Large intestine (tissue), 3 donors: Measurements from ENCODE around the gene NOP53. TPM values are rescaled to one million over a fixed set of nuclear protein-coding genes. Genes with fewer than 3 reads are reported as not detected.
A peak's percentile ranks its signal among the peaks of the same experiment; 100 is the strongest.
"Not testable (repeated sequence)": the region's sequence is repeated elsewhere in the genome, so short reads cannot be mapped to it uniquely, and the experiment has no call there.

Experiments
- DNase-seq, 2 donors: peaks; one replicate each; pipeline versions ENCODE4 v3.0.0 to v3.0.0-alpha.2; 2013
- H3K27ac ChIP-seq: one replicate; pipeline ENCODE4 v1.5.1; 2013; ENCODE audit warnings: low read length
- H3K27me3 ChIP-seq: 2 replicates; pipeline ENCODE4 v1.6.1; 2013; ENCODE audit warnings: low read length; ENCODE audit not compliant: control insufficient read depth, insufficient read depth
- H3K36me3 ChIP-seq: 2 replicates; pipeline ENCODE4 v1.6.1; 2013; ENCODE audit warnings: low read length; ENCODE audit not compliant: control insufficient read depth, insufficient read depth
- H3K4me1 ChIP-seq: one replicate; pipeline ENCODE4 v1.6.1; 2013; ENCODE audit warnings: low read length; ENCODE audit not compliant: control insufficient read depth, insufficient read depth
- H3K4me3 ChIP-seq: one replicate; pipeline ENCODE4 v1.5.1; 2013; ENCODE audit warnings: low read length
- H3K9me3 ChIP-seq: one replicate; pipeline ENCODE4 v1.6.1; 2013; ENCODE audit warnings: mild to moderate bottlenecking, low read depth, low read length, moderate library complexity; ENCODE audit not compliant: control insufficient read depth
- WGBS: methylation state at CpG from one replicate; pipeline ENCODE4 v1.1.5; 2013; ENCODE audit warnings: low lambda C conversion rate; ENCODE audit not compliant: insufficient coverage; 5-methylcytosine and 5-hydroxymethylcytosine counted together
- polyA plus RNA-seq: library from polyadenylated mRNA; unstranded; fragments of 120-200 nt; gene quantifications from one replicate; pipeline ENCODE4 v1.2.1, GENCODE V29; 2013

The NOP53 gene
- polyA plus RNA-seq, 1 donor, result 545 TPM

- H3K4me3 ChIP-seq, result peak overlapping the region; percentile 100
- not testable (repeated sequence) for DNase-seq, H3K9me3 ChIP-seq, H3K27me3 ChIP-seq
- H3K4me1 ChIP-seq, result peaks cover 22% of the 10 kb centered on the region
- WGBS, result no CpG with 5 or more reads among the region's 23 CpGs
- H3K27ac ChIP-seq, result peak overlapping the region; percentile 78
- peaks cover 21% of the 10 kb centered on the region for H3K36me3 ChIP-seq
Observed at GRCh38 chr19:47777245-47778048, 32.1 kb downstream of the NOP53 start.

DNA sequence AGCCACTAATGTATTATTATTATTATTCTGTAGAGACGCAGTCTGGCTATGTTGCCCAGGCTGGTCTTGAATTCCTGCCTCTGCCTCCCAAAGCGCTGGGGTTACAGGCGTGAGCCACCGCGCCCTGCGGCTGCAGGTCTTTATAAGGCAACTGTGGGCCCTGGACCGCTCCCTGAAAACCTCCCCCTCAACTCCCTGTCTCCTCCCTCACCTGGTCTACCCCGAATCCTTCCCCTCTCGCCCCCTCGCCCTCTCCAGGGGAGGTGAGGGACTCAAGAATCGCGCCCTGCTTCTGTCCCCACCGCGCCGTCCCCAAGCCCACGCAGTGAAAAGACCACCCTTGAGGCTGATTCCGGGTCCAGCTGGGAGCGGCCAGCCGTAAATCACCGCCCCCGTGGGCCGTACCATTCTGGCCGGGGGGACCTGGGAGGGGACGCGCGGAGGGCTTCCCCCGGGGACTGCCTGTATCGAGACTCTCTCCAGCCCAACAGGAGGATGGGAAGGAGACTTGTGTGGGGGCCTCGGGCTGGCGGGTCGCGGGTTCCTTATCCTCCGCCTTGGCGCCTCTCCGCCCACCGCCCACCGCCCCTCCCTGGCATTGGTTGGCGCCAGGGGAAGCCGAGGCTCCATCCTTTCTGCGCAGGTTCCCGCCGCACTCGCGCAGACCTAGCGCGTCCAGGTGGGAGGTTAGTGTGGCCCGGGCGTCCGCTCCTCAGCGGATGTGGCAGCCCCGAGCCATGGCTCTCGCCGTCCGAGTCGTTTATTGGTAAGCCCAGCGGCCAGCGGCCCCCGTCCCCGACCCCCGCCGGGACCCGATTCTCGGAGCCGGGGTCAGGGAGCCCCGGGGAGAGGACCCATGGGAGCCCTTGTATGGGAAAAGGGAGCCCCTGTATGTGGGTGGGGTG is 33.0 kb downstream of the NOP53 start, which contains the start of gene SELENOW:
SELENOW (plus strand) TSS at position 655 of the 905 bp plus-strand sequence; CDS start at position 738, 83 bp downstream.
- H3K4me3 ChIP-seq, result peak within 1 kb of the TSS; percentile 100
- H3K36me3 ChIP-seq, result peaks cover 23% of the 10 kb centered on the region
- peaks cover 22% of the 10 kb centered on the region for H3K4me1 ChIP-seq
- WGBS, result no CpG with 5 or more reads among the region's 65 CpGs
- no peaks in the 10 kb centered on the region for H3K9me3 ChIP-seq
- H3K27me3 ChIP-seq, result no peaks in the 10 kb centered on the region
- peak; percentile 55 to 93 for DNase-seq
- peak within 1 kb of the TSS; percentile 78 for H3K27ac ChIP-seq

- Histone ChIP-seq H3K27me3 (no peaks in the 10 kb centered on the region), H3K4me3 (peak overlapping the region; percentile 100), H3K36me3 (peaks cover 26% of the 10 kb centered on the region), H3K27ac (peak overlapping the region; percentile 78), H3K9me3 (no peaks in the 10 kb centered on the region), H3K4me1 (peaks cover 22% of the 10 kb centered on the region)
- DNase-seq, result peak in 1 of 2 donors; percentile 50
- no CpG with 5 or more reads among the region's 20 CpGs for WGBS
Observed at GRCh38 chr19:47778954-47779351, 33.6 kb downstream of the NOP53 start.

GRCh38 chr19:47779524-47780214 is 34.3 kb downstream of the NOP53 start:
- no CpG with 5 or more reads among the region's 24 CpGs for WGBS

DNA sequence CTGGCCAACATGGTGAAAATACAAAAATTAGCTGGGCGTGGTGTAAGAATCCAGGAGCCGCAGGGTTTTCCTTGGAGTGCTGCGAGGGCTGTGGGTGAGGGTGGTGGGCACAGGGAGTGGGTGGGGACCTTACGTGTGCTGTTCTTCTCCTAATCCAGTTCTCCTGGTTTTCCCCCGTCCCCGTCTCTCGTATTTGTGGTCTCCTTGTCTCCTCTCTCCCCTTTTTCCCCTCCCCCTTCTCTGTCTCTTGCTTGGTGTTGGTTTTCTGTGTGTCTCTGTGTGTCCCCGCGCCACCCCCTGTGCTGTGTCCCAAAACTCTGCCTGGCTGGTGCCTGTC is 34.8 kb downstream of the NOP53 start:
- 90% methylated on average over 2 of the region's 9 CpGs for WGBS
- H3K27me3 ChIP-seq, result no peaks in the 10 kb centered on the region
- H3K9me3 ChIP-seq, result no peaks in the 10 kb centered on the region

More at GRCh38 chr19:47779524-47780214, 34.3 kb downstream of the NOP53 start:
- Histone ChIP-seq H3K36me3 (peaks cover 33% of the 10 kb centered on the region), H3K4me1 (peaks cover 22% of the 10 kb centered on the region), H3K27ac (peak overlapping the region; percentile 78), H3K9me3 (no peaks in the 10 kb centered on the region), H3K27me3 (no peaks in the 10 kb centered on the region), H3K4me3 (peak overlapping the region; percentile 100)
- DNase-seq, result no peak

DNA sequence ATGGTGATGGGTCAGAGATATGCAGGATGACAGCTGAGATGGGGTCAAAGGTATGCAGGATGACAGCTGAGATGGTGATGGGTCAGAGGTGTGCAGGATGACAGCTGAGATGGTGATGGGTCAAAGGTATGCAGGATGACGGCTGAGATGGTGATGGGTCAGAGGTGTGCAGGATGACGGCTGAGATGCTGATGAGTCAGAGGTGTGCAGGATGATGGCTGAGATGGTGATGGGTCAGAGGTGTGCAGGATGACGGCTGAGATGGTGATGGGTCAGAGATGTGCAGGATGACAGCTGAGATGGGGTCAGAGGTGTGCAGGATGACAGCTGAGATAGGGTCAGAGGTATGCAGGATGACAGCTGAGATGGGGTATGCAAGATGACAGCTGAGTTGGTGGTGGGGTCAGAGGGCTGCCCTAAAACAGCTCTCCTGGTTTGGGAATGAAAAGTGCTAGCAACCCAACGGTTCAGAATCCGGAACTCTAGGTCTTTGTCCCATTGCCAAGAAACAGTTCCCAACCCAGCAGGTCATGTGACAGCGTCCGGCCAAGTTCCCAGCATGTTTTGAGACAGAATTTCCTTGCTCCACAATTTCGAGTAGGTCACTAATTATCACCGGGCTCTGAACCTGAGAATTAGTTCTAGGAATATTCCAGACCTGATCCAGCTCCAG is 36.4 kb downstream of the NOP53 start:
- WGBS, result no CpG with 5 or more reads among the region's 9 CpGs
- H3K27ac ChIP-seq, result no peak overlapping the region
- no peak for DNase-seq

More for the DNA sequence above, 34.8 kb downstream of the NOP53 start:
- H3K27ac ChIP-seq, result peak overlapping the region; percentile 78
- DNase-seq, result no peak
- H3K36me3 ChIP-seq, result peaks cover 34% of the 10 kb centered on the region
- H3K4me3 ChIP-seq, result peak overlapping the region; percentile 100
- peaks cover 22% of the 10 kb centered on the region for H3K4me1 ChIP-seq

DNA sequence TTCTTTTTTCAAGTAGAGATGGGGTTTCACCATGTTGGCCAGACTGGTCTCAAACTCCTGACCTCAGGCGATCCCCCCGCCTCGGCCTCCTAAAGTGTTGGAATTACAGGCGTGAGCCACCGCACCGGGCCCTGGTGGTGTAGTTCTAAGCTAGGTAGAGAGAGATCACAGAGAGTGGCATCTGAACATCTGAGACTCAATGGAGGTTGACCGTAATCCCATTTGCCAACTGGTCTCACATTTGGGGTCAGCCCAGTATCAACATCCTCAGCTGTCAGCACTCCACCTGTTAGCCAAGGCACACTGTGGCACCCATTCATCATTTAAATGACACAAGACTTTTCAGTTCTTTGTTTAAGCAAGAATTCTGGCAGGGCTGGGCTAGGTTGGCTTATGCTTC is 41.2 kb downstream of the NOP53 start:
- H3K36me3 ChIP-seq, result peaks cover 27% of the 10 kb centered on the region
- no peak for DNase-seq
- H3K4me1 ChIP-seq, result peaks cover 2% of the 10 kb centered on the region
- H3K4me3 ChIP-seq, result no peak overlapping the region
- no peaks in the 10 kb centered on the region for H3K9me3 ChIP-seq
- WGBS, result no CpG with 5 or more reads among the region's 7 CpGs
- no peak overlapping the region for H3K27ac ChIP-seq
- no peaks in the 10 kb centered on the region for H3K27me3 ChIP-seq

More for the DNA sequence above, 36.4 kb downstream of the NOP53 start:
- Histone ChIP-seq H3K4me1 (peaks cover 20% of the 10 kb centered on the region), H3K36me3 (peaks cover 40% of the 10 kb centered on the region), H3K4me3 (no peak overlapping the region), H3K9me3 (no peaks in the 10 kb centered on the region), H3K27me3 (no peaks in the 10 kb centered on the region)

- H3K36me3 ChIP-seq, result peaks cover 20% of the 10 kb centered on the region
- no CpG with 5 or more reads among the region's 10 CpGs for WGBS
- DNase-seq, result not testable (repeated sequence)
Observed at GRCh38 chr19:47787307-47787706, 42.0 kb downstream of the NOP53 start.

GRCh38 chr19:47789811-47790210 is 44.5 kb downstream of the NOP53 start:
- not testable (repeated sequence) for H3K4me3 ChIP-seq, DNase-seq, H3K9me3 ChIP-seq, H3K27me3 ChIP-seq, H3K36me3 ChIP-seq, H3K4me1 ChIP-seq, H3K27ac ChIP-seq
- 67% methylated on average over 1 of the region's 13 CpGs for WGBS

More at GRCh38 chr19:47787307-47787706, 42.0 kb downstream of the NOP53 start:
- not testable (repeated sequence) for H3K27ac ChIP-seq, H3K4me3 ChIP-seq, H3K4me1 ChIP-seq, H3K9me3 ChIP-seq, H3K27me3 ChIP-seq
